HFFc6 (cell line): ENCODE measurements around the gene CMTM5. TPM values are rescaled to one million over a fixed set of nuclear protein-coding genes. Genes with fewer than 3 reads are reported as not detected.

ENCODE experiments used
- DNase-seq: peaks from one replicate; pipeline ENCODE4 v3.0.0-alpha.2; 2018
- H3K27ac Mint-ChIP-seq: 2 replicates; pipeline ENCODE4 v1.8.0; 2020; ENCODE audit warnings: mild to moderate bottlenecking, mixed read lengths
- H3K27me3 Mint-ChIP-seq: 2 replicates; pipeline ENCODE4 v1.8.0; 2021; ENCODE audit warnings: mild to moderate bottlenecking, moderate library complexity, mixed read lengths; ENCODE audit not compliant: insufficient read depth
- H3K36me3 Mint-ChIP-seq: 2 replicates; pipeline ENCODE4 v1.8.0; 2021; ENCODE audit warnings: low read depth, mixed read lengths
- H3K4me1 Mint-ChIP-seq: 2 replicates; pipeline ENCODE4 v1.8.0; 2020; ENCODE audit warnings: low read depth, mixed read lengths
- H3K4me3 Mint-ChIP-seq: 2 replicates; pipeline ENCODE4 v1.8.0; 2020; ENCODE audit warnings: mild to moderate bottlenecking, moderate library complexity, mixed read lengths
- H3K9me3 Mint-ChIP-seq: 2 replicates; pipeline ENCODE4 v1.8.0; 2020; ENCODE audit warnings: mild to moderate bottlenecking, mixed read lengths
- CTCF ChIP-seq: fragments of 200-600 bp; sonication (generic); IDR thresholded peaks from 2 replicates; pipeline ENCODE4 v1.5.0; 2021; ENCODE audit warnings: antibody characterized with exemption, mild to moderate bottlenecking
- total RNA-seq, 6 experiments: library from RNA; stranded (reverse); fragmentation: NEBNext Ultra II Directional; extraction: Animal tissue kit (Norgen Biotek cat#: 25700); gene quantifications; 2 replicates in 1 of 6; 3 replicates in 5 of 6; pipeline ENCODE4 v1.2.3, GENCODE V29; 2021

The CMTM5 gene
- total RNA-seq, 6 experiments from 2014 or later = not detected

DNA sequence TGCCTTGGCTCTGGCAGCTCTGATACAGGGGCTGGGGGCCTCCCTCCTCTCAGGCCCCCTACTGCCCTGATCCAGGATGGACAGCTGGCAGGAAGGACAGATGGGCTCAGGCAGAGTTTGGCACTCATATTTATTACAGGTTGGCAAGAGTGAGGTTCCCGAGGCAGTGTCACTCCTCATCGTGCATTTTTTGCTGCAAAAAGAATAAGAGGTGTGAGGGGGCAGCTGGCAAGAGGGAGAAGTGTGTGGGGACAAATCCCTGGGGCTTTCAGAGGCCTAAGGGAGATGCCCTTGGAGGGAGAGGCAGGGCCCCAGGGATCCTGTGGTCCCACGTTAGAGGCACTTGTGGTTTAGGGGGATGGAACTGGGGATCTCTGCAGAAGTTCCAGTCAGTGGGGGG is 5.0 kb downstream of the CMTM5 start:
- no peak overlapping the region for H3K27ac Mint-ChIP-seq
- no peak for TF ChIP-seq CTCF
- peaks cover 36% of the 10 kb centered on the region for H3K27me3 Mint-ChIP-seq

GRCh38 chr14:23382276-23382675 is 5.4 kb downstream of the CMTM5 start:
- Mint-ChIP-seq H3K4me3 (no peak overlapping the region), H3K27me3 (peaks cover 34% of the 10 kb centered on the region), H3K4me1 (no peaks in the 10 kb centered on the region), H3K36me3 (no peaks in the 10 kb centered on the region), H3K27ac (no peak overlapping the region), H3K9me3 (no peaks in the 10 kb centered on the region)
- no peak for TF ChIP-seq CTCF
- no peak for DNase-seq

More for the DNA sequence above, 5.0 kb downstream of the CMTM5 start:
- H3K36me3 Mint-ChIP-seq = no peaks in the 10 kb centered on the region
- no peaks in the 10 kb centered on the region for H3K9me3 Mint-ChIP-seq
- H3K4me1 Mint-ChIP-seq = no peaks in the 10 kb centered on the region
- no peak overlapping the region for H3K4me3 Mint-ChIP-seq
- DNase-seq = no peak

- Mint-ChIP-seq H3K27me3 (peaks cover 34% of the 10 kb centered on the region), H3K4me3 (no peak overlapping the region), H3K9me3 (no peaks in the 10 kb centered on the region), H3K4me1 (no peaks in the 10 kb centered on the region), H3K27ac (no peak overlapping the region), H3K36me3 (no peaks in the 10 kb centered on the region)
- no peak for TF ChIP-seq CTCF
- DNase-seq = no peak
These were observed 6.0 kb downstream of the CMTM5 start for GRCh38 chr14:23382731-23383440.

DNA sequence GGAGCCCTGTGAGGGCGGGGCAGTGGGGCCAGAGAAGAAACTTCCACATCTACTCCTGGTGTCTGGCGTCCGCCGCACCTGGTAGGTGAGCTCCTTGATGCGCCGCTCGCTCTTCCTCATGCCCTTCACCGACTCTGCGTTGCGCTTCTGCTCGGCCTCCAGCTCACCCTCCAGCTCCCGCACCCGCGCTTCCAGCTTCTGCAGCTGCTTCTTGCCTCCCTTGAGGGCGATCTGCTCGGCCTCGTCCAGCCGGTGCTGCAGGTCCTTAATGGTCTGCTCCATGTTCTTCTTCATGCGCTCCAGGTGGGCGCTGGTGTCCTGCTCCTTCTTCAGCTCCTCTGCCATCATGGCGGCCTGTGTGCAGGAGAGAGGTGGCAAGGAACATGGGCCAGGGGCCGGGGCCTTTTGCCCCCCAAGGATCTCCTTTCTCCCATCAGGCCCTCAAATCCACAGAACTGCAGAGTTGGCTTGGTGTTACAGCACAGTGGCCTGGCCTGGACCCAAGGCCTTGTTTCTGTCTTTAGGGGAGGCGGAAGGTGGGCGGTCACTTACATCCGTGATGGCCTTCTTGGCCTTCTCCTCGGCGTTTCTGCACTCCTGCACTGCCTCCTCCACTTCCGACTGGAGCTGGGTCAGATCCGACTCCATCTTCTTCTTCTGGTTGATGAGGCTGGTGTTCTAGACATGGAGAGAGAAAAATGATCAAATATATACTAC is 7.7 kb downstream of the CMTM5 start:
- Mint-ChIP-seq H3K9me3 (no peaks in the 10 kb centered on the region), H3K4me1 (no peaks in the 10 kb centered on the region), H3K27me3 (peaks cover 35% of the 10 kb centered on the region), H3K4me3 (no peak overlapping the region), H3K27ac (no peak overlapping the region), H3K36me3 (no peaks in the 10 kb centered on the region)
- no peak for DNase-seq
- TF ChIP-seq CTCF = no peak

GRCh38 chr14:23385244-23385641 is 8.4 kb downstream of the CMTM5 start:
- Mint-ChIP-seq H3K4me3 (no peak overlapping the region), H3K9me3 (no peaks in the 10 kb centered on the region), H3K4me1 (no peaks in the 10 kb centered on the region), H3K27me3 (peaks cover 35% of the 10 kb centered on the region), H3K27ac (no peak overlapping the region), H3K36me3 (no peaks in the 10 kb centered on the region)
- no peak for DNase-seq
- TF ChIP-seq CTCF = no peak
